HG02642 (cell line): ENCODE measurements around the gene RNF215.

ENCODE experiments used
- ATAC-seq: cut with Tn5 transposase; IDR thresholded peaks from one replicate; pipeline ENCODE4 v1.9.1; 2021; ENCODE audit warnings: mild to moderate bottlenecking; ENCODE audit not compliant: unreplicated experiment, poor library complexity

RNF215 gene

GRCh38 chr22:30397656-30398635 lies 10.7 kb upstream of the RNF215 start:
- no peak for ATAC-seq

- no peak for ATAC-seq
These were observed 9.9 kb upstream of the RNF215 start, which contains the start of gene SEC14L2 for GRCh38 chr22:30396871-30397655. Gene SEC14L2 (plus strand): TSS chr22:30397018. CDS start chr22:30397117, 99 bp downstream.

GRCh38 chr22:30393885-30394284 lies 6.7 kb upstream of the RNF215 start:
- ATAC-seq: no peak

- no peak for ATAC-seq
These were observed 6.1 kb upstream of the RNF215 start for GRCh38 chr22:30393322-30393680.

GRCh38 chr22:30392661-30393321 lies 5.6 kb upstream of the RNF215 start:
- no peak for ATAC-seq

- ATAC-seq: no peak
These were observed 3.9 kb upstream of the RNF215 start for GRCh38 chr22:30390974-30391691.

- no peak for ATAC-seq
These were observed 627 bp downstream of the RNF215 start for GRCh38 chr22:30386608-30386959.

GRCh38 chr22:30385942-30386341 lies 1.3 kb downstream of the RNF215 start:
- no peak for ATAC-seq

GRCh38 chr22:30383061-30383460 lies 4.2 kb downstream of the RNF215 start:
- no peak for ATAC-seq

- ATAC-seq: no peak
These were observed 4.9 kb downstream of the RNF215 start for GRCh38 chr22:30382340-30382739.

- ATAC-seq: no peak
These were observed 5.9 kb downstream of the RNF215 start for GRCh38 chr22:30381264-30381663.

- no peak for ATAC-seq
These were observed 7.2 kb downstream of the RNF215 start for GRCh38 chr22:30380011-30380410.

- ATAC-seq: no peak
These were observed 11.8 kb downstream of the RNF215 start for GRCh38 chr22:30375312-30375849.

- no peak for ATAC-seq
These were observed 13.6 kb downstream of the RNF215 start for GRCh38 chr22:30373331-30374325.

- ATAC-seq: no peak
These were observed 14.3 kb downstream of the RNF215 start for GRCh38 chr22:30372915-30373314.

- ATAC-seq: no peak
These were observed 15.2 kb downstream of the RNF215 start for GRCh38 chr22:30371981-30372380.

- no peak for ATAC-seq
These were observed 15.9 kb downstream of the RNF215 start for GRCh38 chr22:30371321-30371720.

- ATAC-seq: no peak
These were observed 16.5 kb downstream of the RNF215 start for GRCh38 chr22:30370641-30371230.
